HG03025 (cell line): ENCODE data around the gene APCDD1.

Source experiments
- ATAC-seq: cut with Tn5 transposase; IDR thresholded peaks from one replicate; pipeline ENCODE4 v1.9.1; 2021; ENCODE audit warnings: mild to moderate bottlenecking, moderate library complexity; ENCODE audit not compliant: unreplicated experiment, low FRiP score

Gene APCDD1

DNA sequence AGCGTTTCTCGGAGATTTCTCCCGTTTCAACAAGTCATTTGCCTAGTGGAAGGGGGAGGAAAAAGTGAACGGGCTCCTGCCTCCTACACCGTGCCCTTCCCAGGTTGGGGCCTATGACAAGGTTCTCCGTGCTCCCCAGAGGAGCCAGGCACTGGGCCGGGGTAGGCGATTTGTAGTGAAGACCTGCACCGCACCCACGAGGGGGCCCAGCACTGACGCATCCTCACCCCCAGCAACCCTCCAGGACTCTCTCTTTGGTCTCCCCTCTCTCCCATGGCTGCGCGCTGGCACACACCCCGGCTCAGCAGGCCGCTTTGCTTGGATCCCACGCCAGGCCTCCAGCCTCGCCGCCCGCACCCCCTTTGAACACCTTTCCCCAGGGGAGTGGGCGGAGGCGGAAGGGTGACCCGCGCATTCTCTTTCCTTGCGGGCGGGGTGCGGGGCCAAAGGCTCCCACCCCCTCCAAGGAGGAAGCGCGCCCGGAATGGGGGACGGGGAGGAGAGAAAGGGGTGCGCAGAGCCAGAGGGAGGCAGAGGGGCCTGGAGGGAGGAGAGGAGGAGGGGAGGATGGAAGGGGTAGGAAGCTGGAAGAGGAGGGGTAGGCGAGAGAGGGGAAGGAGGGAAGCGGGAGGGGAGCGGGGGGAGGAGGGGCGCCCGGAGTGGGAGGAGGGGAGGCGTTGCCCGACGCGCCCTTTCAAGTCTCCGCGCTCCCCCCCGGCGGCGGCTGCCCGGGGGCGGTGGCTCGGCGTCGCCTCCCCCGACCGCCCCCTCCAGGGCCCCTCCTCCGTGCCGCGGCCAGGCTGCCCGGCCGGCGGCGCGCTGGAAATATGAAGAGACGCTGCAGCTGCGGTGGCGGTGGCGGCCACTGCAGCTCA is at the start of gene APCDD1:
Gene APCDD1 (plus strand): TSS at position 830 of the 875 bp plus-strand sequence. CDS start 347 bp downstream, outside the sequence.
- ATAC-seq, result no peak

DNA sequence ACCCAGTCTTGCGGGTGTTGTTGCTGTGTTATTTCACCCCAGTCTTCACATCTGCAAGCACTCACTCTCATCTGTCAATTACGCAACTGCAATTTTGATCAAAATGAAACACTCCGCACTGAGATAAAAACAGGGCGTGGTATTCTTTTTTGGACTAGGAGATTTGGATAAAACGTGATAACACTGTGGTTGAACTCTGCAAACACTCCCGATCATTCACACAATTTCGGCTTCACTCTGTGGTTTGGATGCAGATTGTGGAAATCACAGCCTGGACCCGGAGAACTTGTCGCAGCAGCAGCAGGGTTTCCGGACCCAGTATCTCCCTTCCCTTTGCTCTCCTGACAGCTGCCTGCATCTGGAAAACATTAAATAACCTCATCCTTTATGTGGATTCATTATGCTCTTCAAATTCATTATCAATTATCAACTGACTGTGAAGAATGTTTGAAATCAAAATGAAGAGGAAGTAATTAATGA is 49.4 kb upstream of the APCDD1 start:
- ATAC-seq, result no peak

DNA sequence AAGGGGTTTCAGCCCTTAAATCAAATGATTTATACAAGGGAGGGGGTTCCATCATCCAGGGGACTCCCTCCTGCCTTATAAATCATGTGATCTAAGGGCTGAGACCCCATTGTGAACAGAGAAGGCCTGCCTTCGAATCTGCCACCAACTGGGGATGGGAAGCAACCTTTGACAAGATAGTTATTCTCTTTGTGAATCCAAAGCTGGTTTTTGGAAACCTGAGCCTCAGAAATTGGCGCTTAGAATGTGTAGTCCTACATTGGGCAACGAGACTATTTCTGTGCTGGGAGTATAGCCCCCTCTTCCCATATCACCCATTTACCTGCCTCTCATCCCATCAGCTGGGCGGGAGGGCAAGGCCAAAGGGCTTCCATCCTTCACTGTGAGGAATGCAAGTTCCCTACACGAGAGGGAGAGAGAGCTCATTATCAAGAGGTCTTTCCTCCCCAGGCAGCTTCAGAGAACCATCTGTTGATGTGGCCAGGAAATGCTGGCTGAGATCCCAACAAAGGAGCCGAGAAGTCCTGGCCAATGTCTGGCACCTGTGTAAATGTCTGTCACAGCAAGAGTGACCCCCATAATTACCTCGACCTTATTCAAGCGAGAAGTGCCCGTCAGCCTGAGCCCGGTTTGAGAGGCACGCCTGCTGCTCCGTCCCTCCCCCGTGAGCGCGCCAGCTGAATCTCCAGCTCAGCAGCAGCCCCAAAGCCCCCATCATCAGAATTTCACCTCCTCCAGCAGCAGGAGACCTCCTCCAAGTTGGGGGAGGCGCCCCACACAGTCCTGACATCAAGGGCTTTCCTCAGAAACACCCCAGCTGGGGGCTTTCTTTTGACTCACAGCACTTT is 48.4 kb upstream of the APCDD1 start:
- ATAC-seq, result no peak

DNA sequence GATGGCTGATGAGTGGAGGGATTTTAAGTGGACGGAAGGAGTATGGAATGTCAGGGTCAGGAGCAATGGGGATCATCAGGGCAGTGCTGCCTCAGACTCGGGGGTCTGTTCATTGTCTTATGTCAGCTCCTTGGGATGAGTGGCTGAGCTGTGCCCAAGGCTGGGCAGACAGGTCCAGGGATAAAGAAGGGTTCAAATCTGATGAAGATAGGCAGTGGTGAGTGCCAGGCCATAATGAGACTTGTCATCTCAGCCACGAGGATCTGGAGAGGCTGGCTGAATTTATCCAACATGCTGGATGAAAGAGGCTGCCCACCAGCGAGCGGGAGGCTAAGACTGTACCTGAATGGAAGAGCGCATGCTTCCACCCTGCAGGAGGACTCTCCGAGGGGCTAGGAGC is 46.3 kb upstream of the APCDD1 start:
- ATAC-seq, result no peak

- no peak for ATAC-seq
Measured at GRCh38 chr18:10409041-10409440, 45.4 kb upstream of the APCDD1 start.

- no peak for ATAC-seq
Measured at GRCh38 chr18:10410472-10411308, 43.7 kb upstream of the APCDD1 start.

DNA sequence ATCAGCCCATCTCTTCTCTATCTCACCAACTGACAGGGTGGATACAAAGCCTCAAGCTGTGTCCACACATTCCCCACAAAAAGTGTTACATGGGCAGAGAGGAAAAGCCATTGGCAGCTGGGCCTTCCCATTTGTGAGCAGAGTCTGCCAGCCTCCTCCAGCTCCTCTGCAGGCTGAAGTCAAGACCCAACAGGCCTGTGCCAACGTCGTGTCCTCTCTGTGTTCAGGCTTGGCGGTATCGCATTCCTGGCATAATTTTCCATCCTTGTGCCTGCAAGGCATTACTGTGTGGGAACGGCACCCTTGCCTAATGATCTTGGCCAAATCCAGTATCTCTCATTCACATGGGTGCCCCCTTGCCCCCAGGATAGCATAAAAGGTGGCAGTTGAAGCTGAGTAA is 41.5 kb upstream of the APCDD1 start:
- no peak for ATAC-seq

GRCh38 chr18:10413722-10414121 is 40.7 kb upstream of the APCDD1 start:
- ATAC-seq, result no peak

DNA sequence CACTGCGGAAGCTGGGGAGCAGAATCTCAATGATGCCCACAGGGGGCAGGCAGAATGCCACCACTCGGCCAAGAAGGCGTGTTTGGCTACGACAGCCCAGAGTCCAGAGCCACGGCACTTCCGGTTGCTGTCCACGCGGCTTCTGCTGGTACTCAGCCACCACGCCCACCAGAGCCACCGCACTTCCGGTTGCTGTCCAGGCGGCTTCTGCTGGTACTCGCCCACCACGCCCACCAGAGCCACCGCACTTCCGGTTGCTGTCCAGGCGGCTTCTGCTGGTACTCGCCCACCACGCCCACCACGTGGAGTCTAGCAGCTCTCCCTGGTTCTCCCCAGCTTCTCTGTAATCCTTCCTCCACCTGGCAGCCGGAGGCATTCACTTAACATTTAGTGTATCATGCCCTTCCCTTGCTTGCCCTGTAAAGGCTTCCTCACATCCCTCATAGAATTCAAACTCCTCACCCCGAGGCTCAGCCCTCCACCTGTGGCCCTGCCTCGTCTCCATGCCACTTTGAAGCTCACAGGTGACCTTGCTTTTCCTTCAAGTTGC is 40.1 kb upstream of the APCDD1 start:
- no peak for ATAC-seq

- no peak for ATAC-seq
Measured at GRCh38 chr18:10416065-10416464, 38.4 kb upstream of the APCDD1 start.

DNA sequence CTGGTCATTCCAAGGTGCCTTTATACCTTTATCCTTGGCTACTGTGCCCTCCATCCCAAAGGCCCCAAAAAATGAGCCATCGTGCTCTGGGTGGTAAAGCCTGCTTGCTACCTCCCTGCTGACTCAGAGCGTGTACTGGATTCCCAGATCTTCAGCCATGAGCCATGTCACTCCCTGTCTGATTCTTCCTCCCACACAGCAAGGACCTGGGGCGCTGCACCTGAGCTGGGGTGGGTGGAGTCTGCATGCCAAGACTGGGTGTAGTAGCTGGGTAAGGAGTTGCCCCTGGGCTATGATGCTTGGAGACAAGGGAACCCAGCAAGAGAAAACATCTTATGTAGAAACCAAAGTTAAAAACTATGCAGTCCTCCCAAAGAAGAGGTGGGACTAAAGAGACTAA is 37.2 kb upstream of the APCDD1 start:
- ATAC-seq, result no peak

- ATAC-seq, result no peak
Measured at GRCh38 chr18:10417664-10418063, 36.8 kb upstream of the APCDD1 start.

GRCh38 chr18:10418836-10419235 is 35.6 kb upstream of the APCDD1 start:
- ATAC-seq, result no peak

DNA sequence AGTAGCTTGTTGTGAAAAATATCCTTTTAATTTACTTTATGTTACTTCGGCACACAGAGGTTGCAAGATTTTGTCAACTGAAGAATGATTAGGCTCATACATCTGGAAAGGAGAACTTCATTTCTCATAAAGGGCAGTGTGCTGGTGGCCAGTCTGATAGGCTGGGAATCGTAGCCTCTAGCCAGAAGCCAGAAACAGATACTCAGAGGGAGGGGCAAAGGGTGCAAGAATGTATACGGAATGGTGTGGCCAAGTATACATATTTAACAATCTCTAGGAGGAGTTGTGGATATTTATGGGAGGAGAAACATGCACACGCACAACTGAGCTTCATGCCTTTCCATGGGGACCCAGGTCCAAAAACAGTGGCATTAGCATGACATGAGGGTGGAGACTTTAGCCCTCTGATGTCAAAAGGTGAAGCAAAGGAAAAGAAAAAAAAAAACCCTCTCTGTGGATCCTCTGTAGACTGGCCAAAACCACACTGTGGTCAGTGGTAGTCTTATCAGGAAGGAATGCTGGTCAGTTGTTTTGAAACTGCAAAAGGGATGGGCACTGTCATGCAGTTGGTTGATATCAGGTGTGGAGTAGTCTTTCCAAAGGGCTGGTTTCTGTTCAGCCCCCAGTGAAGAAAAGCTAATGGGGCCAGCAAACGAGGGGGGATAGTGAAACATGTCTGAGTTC is 34.9 kb upstream of the APCDD1 start:
- ATAC-seq, result no peak

- no peak for ATAC-seq
Measured at GRCh38 chr18:10420561-10421352, 33.7 kb upstream of the APCDD1 start.

DNA sequence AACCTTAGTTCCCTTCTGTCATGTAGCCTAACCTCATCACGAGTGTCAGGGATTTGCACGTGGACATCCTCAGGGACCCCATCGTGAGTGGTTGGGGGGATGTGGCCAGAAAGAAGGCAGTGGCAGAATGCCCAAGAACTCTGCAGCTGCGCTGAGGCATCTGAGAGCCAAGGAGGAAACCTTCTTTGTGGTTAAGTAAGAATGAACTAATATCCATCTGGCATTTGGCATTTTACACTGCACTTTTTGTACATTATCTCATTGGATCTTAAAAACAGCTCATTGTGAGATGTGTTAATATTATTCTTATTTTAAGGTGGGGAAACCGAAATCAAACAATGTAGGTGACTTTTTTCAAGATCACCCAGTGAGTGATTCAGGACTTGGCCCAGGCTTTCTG is 32.6 kb upstream of the APCDD1 start:
- ATAC-seq, result no peak

GRCh38 chr18:10422731-10423130 is 31.7 kb upstream of the APCDD1 start:
- no peak for ATAC-seq

GRCh38 chr18:10424585-10425307 is 29.7 kb upstream of the APCDD1 start:
- no peak for ATAC-seq
